ENCODE results near the gene NTN5. TPM values are rescaled to one million over a fixed set of nuclear protein-coding genes. Genes with fewer than 3 reads are reported as not detected.

Gene NTN5
- total RNA-seq, 2 donors from 2014 or later = 0.54 to 2.8 TPM

DNA sequence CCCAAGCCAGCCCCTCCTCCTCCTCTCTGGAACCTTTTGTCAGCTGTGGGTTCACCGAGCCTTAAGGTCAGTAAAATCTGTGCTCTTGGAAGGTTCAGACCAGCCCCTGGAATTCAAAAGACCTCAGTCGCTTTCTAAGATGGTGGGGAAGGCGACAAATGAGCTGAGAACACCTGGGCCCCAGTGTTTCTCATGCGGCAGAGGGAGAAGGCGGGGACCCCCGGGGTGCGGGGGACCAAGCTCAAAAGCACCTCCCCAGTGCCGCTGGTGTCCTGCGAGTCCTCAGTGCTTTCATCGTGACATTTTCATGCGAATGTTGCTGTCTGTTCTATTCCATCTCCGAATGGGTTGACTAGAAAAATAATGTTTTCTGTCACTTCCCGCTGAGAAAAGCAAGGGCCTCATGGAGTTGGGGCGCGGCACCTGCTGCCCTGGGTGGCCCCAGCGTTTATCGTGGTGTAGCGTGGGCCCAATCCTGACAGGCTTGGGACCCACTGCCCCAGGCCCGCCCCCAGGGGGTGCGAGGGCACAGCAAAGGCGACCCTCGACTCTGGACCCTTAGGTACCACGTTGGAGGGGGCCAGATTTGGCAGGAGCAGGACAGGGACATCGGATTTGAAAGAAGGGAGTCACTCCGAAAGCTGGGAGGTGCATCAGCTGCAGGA is 751 bp upstream of the NTN5 start:
- Histone ChIP-seq H3K36me3 (no peaks in the 10 kb centered on the region), H3K27me3 (replicated peaks; ENCODE audit: insufficient read depth) (no peaks in the 10 kb centered on the region), H3K9me3 (no peaks in the 10 kb centered on the region), H3K4me3 (no peak overlapping the region), H3K4me1 (ENCODE audit: control insufficient read depth in 1 of 2, low read depth in 2 of 2) (peaks cover 0 to 3% of the 10 kb centered on the region in 2 donors), H3K27ac (no peak overlapping the region)
- DNase-seq (ENCODE audit: low spot score) (no peak), ATAC-seq (ENCODE audit: insufficient number of reproducible peaks, low FRiP score, low read depth) (no peak)
- TF ChIP-seq, protein P1, sequence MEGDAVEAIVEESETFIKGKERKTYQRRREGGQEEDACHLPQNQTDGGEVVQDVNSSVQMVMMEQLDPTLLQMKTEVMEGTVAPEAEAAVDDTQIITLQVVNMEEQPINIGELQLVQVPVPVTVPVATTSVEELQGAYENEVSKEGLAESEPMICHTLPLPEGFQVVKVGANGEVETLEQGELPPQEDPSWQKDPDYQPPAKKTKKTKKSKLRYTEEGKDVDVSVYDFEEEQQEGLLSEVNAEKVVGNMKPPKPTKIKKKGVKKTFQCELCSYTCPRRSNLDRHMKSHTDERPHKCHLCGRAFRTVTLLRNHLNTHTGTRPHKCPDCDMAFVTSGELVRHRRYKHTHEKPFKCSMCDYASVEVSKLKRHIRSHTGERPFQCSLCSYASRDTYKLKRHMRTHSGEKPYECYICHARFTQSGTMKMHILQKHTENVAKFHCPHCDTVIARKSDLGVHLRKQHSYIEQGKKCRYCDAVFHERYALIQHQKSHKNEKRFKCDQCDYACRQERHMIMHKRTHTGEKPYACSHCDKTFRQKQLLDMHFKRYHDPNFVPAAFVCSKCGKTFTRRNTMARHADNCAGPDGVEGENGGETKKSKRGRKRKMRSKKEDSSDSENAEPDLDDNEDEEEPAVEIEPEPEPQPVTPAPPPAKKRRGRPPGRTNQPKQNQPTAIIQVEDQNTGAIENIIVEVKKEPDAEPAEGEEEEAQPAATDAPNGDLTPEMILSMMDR (IDR thresholded peaks at IDR 0.05) = no peak

DNA sequence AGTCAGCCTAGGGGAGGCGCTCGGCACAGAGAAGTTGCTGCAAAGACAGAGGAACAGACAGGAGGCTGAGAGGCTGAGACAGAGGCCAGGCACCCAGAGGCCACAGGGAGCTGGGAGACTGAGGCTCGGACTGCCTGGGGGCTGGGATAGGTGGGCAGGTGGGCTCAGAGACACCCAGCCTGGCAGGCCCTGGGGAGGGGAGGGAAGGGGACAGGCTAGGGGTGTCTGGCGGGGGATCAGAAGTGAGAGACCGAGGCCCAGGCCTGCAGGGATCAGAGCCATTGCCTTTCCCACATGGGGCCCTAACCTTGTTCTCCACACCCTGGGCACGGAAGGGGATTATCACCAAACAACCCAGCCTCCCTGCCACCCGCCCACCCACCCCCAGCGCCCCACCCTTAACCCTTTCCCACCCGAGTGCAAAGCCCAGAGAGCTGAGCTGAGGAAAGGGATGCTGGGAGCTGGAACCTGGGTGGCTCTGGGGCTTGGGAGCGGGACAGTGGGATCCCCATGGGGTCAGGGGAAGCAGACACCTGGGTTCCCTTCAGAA is 1.3 kb downstream of the NTN5 start:
- Histone ChIP-seq H3K4me1 (ENCODE audit: control insufficient read depth in 1 of 2, low read depth in 2 of 2) (peaks cover 0 to 3% of the 10 kb centered on the region in 2 donors), H3K9me3 (no peaks in the 10 kb centered on the region), H3K4me3 (no peak overlapping the region), H3K36me3 (no peaks in the 10 kb centered on the region), H3K27me3 (replicated peaks; ENCODE audit: insufficient read depth) (no peaks in the 10 kb centered on the region), H3K27ac (no peak overlapping the region)
- ATAC-seq (ENCODE audit: insufficient number of reproducible peaks, low FRiP score, low read depth) (no peak), DNase-seq (ENCODE audit: low spot score) (no peak)
- TF ChIP-seq, protein P1 (IDR thresholded peaks at IDR 0.05) = no peak

DNA sequence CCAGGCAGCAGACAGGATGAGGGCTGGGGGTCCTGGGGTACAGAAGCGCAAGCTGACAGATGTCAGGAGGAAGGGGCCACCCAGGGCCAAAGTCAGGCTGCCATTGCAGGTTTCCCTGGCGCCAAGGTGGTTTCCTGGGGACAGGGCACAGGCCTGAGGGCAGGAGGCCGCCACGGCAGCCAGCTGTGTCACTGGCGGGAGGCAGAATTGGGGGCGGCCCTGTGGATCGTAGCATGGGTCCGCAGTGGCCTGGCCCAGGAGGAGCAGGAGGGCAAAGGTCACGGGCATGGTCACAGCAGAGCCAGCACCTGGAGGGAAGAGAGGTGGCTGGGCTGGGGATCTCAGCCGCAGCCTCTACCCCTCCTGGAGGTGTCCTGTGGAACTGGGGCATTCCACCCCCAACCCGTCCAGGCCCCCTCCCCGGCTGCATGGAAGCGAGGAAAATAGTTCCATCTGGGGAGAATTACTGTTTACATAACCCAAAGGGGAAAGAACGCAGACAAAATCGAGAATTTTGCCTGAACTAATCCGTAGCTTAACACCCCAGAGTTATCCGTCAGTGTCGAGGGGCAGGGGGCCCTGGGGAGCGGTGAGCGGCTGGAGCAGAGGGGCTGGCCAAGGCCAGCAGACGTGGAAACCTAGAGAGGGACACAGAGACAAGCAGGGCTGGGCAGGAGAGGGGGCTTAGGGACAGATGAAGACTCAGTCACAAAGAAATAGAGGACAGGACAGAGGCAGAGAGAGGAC is 1.9 kb downstream of the NTN5 start:
- H3K4me3 ChIP-seq = no peak overlapping the region
- TF ChIP-seq, protein P1 (IDR thresholded peaks at IDR 0.05) = no peak
- H3K9me3 ChIP-seq = no peaks in the 10 kb centered on the region
- DNase-seq (ENCODE audit: low spot score) = no peak
- peaks cover 0 to 3% of the 10 kb centered on the region in 2 donors for H3K4me1 ChIP-seq (ENCODE audit: control insufficient read depth in 1 of 2, low read depth in 2 of 2)
- no peak overlapping the region for H3K27ac ChIP-seq
- H3K36me3 ChIP-seq = no peaks in the 10 kb centered on the region
- ATAC-seq (ENCODE audit: insufficient number of reproducible peaks, low FRiP score, low read depth) = no peak
- no peaks in the 10 kb centered on the region for H3K27me3 ChIP-seq (replicated peaks; ENCODE audit: insufficient read depth)

DNA sequence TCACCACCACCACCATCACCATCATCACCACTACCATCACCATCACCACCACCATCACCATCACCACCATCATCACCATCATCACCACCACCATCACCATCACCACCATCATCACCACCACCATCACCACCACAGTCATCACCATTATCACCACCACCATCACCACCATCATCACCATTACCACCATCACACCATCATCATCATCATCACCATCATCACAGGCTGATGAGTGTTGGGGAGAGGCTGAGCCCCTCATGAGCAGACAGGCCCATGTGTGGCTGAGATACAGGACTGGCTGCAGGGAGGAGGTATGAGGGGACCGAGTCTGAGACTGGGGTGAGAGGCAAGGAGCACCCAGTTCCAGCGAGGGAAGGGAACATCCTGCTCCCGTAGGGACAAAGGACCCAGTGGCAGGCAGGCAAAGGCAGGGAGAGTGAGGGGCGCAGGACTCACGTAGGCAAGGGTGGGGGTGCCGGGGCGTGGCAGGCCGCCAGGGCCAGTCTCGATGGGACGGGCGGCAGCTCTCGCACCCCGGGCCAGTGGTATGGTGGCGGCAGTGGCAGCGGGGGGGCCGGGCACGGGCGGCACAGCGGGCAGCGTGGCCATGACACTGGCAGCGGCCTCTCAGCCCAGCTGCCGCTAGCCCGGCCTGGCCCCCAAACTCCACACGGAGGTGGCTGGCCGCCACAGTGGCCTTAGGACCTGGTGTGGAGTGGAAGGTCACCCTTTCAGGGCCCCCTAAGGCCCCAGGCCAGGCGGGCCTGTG is 2.7 kb downstream of the NTN5 start:
- TF ChIP-seq, protein P1 (IDR thresholded peaks at IDR 0.05) = no peak
- no peaks in the 10 kb centered on the region for H3K27me3 ChIP-seq (replicated peaks; ENCODE audit: insufficient read depth)
- peaks cover 0 to under 1% of the 10 kb centered on the region in 2 donors for H3K4me1 ChIP-seq (ENCODE audit: control insufficient read depth in 1 of 2, low read depth in 2 of 2)
- ATAC-seq (ENCODE audit: insufficient number of reproducible peaks, low FRiP score, low read depth) = no peak
- H3K27ac ChIP-seq = no peak overlapping the region
- no peaks in the 10 kb centered on the region for H3K9me3 ChIP-seq
- no peaks in the 10 kb centered on the region for H3K36me3 ChIP-seq
- no peak overlapping the region for H3K4me3 ChIP-seq
- DNase-seq (ENCODE audit: low spot score) = no peak

DNA sequence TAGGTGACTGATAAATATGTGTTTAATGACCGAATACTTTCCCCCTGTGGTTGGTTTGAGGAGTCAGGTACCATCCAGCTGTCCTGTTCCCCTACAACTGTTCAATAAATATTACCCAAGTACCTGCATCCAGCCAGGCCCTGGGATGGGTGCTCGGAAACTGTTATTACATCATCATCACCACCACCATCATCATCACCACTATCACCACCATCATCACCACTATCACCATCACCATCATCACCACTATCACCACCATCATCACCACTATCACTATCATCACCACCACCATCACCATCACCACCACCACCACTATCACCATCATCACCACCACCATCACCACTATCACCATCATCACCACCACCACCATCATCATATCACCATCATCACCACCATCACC is 4.1 kb downstream of the NTN5 start:
- H3K4me3 ChIP-seq = no peak overlapping the region
- no peaks in the 10 kb centered on the region for H3K4me1 ChIP-seq (ENCODE audit: control insufficient read depth in 1 of 2, low read depth in 2 of 2)
- H3K9me3 ChIP-seq = no peaks in the 10 kb centered on the region
- ATAC-seq (ENCODE audit: insufficient number of reproducible peaks, low FRiP score, low read depth) (no peak), DNase-seq (ENCODE audit: low spot score) (no peak)
- H3K27ac ChIP-seq = no peak overlapping the region
- TF ChIP-seq, protein P1 (IDR thresholded peaks at IDR 0.05) = no peak
- H3K27me3 ChIP-seq (replicated peaks; ENCODE audit: insufficient read depth) = no peaks in the 10 kb centered on the region
- no peaks in the 10 kb centered on the region for H3K36me3 ChIP-seq

Measured in thoracic aorta (tissue), 2 donors.